Rectal smooth muscle tissue (tissue), 1 donor: ENCODE data around the gene PDLIM7.
A peak's percentile ranks its signal among the peaks of the same experiment; 100 is the strongest.

Experiments
- H3K27ac ChIP-seq: one replicate; pipeline ENCODE4 v1.7.0; 2013; ENCODE audit warnings: low read depth, low read length, inconsistent platforms
- H3K27me3 ChIP-seq: one replicate; pipeline ENCODE4 v1.7.0; 2013; ENCODE audit warnings: low read length; ENCODE audit not compliant: control insufficient read depth, insufficient read depth
- H3K36me3 ChIP-seq: one replicate; pipeline ENCODE4 v1.7.0; 2013; ENCODE audit warnings: low read length; ENCODE audit not compliant: control insufficient read depth, insufficient read depth
- H3K4me1 ChIP-seq: one replicate; pipeline ENCODE4 v1.7.0; 2013; ENCODE audit warnings: low read length; ENCODE audit not compliant: control insufficient read depth, insufficient read depth
- H3K4me3 ChIP-seq: one replicate; pipeline ENCODE4 v1.7.0; 2013; ENCODE audit warnings: low read length
- H3K9ac ChIP-seq: one replicate; pipeline ENCODE4 v1.7.0; 2013; ENCODE audit warnings: low read length

Gene PDLIM7

GRCh38 chr5:177499842-177500241 is 2.4 kb upstream of the PDLIM7 start:
- Histone ChIP-seq H3K4me3 (no peak overlapping the region), H3K27ac (no peak overlapping the region), H3K27me3 (peaks cover 4% of the 10 kb centered on the region), H3K9ac (no peak overlapping the region), H3K4me1 (peaks cover 13% of the 10 kb centered on the region), H3K36me3 (peaks cover 2% of the 10 kb centered on the region)

GRCh38 chr5:177498013-177498787 is 796 bp upstream of the PDLIM7 start:
- H3K4me3 ChIP-seq: peak overlapping the region; percentile 76
- H3K9ac ChIP-seq: peak overlapping the region; percentile 34
- peaks cover 4% of the 10 kb centered on the region for H3K27me3 ChIP-seq
- H3K36me3 ChIP-seq: peaks cover 2% of the 10 kb centered on the region
- H3K27ac ChIP-seq: peak overlapping the region; percentile 99
- peaks cover 24% of the 10 kb centered on the region for H3K4me1 ChIP-seq

GRCh38 chr5:177496727-177497291 is 595 bp downstream of the PDLIM7 start:
- H3K9ac ChIP-seq: peak overlapping the region; percentile 81
- peaks cover 2% of the 10 kb centered on the region for H3K36me3 ChIP-seq
- peak overlapping the region; percentile 76 for H3K4me3 ChIP-seq
- H3K4me1 ChIP-seq: peaks cover 36% of the 10 kb centered on the region
- H3K27me3 ChIP-seq: peaks cover 4% of the 10 kb centered on the region
- peak overlapping the region; percentile 100 for H3K27ac ChIP-seq

GRCh38 chr5:177496070-177496726 is 1.2 kb downstream of the PDLIM7 start:
- peak overlapping the region; percentile 69 for H3K9ac ChIP-seq

GRCh38 chr5:177495243-177496060 is 2.0 kb downstream of the PDLIM7 start:
- Histone ChIP-seq H3K4me3 (peak overlapping the region; percentile 72), H3K4me1 (peaks cover 40% of the 10 kb centered on the region), H3K9ac (peak overlapping the region; percentile 69), H3K27me3 (peaks cover 4% of the 10 kb centered on the region), H3K36me3 (peaks cover 2% of the 10 kb centered on the region), H3K27ac (peak overlapping the region; percentile 100)

More at GRCh38 chr5:177496070-177496726, 1.2 kb downstream of the PDLIM7 start:
- Histone ChIP-seq H3K4me3 (peak overlapping the region; percentile 72), H3K36me3 (peaks cover 2% of the 10 kb centered on the region), H3K27me3 (peaks cover 4% of the 10 kb centered on the region), H3K27ac (peak overlapping the region; percentile 100), H3K4me1 (peaks cover 36% of the 10 kb centered on the region)

GRCh38 chr5:177494346-177495195 is 2.8 kb downstream of the PDLIM7 start:
- Histone ChIP-seq H3K4me3 (peak overlapping the region; percentile 72), H3K36me3 (peaks cover 7% of the 10 kb centered on the region), H3K27me3 (peaks cover 4% of the 10 kb centered on the region), H3K4me1 (peaks cover 42% of the 10 kb centered on the region), H3K27ac (peak overlapping the region; percentile 100), H3K9ac (peak overlapping the region; percentile 50)

GRCh38 chr5:177493795-177494345 is 3.5 kb downstream of the PDLIM7 start:
- Histone ChIP-seq H3K36me3 (peaks cover 11% of the 10 kb centered on the region), H3K27me3 (peaks cover 4% of the 10 kb centered on the region), H3K9ac (no peak overlapping the region), H3K27ac (peak overlapping the region; percentile 100), H3K4me3 (peak overlapping the region; percentile 22), H3K4me1 (peaks cover 42% of the 10 kb centered on the region)

- peaks cover 18% of the 10 kb centered on the region for H3K36me3 ChIP-seq
Measured at GRCh38 chr5:177492841-177493240, 4.6 kb downstream of the PDLIM7 start.

GRCh38 chr5:177491983-177492746 is 5.2 kb downstream of the PDLIM7 start:
- H3K27me3 ChIP-seq: no peaks in the 10 kb centered on the region
- peaks cover 38% of the 10 kb centered on the region for H3K4me1 ChIP-seq
- H3K4me3 ChIP-seq: peak overlapping the region; percentile 37
- no peak overlapping the region for H3K9ac ChIP-seq
- peak overlapping the region; percentile 100 for H3K27ac ChIP-seq
- H3K36me3 ChIP-seq: peaks cover 23% of the 10 kb centered on the region

More at GRCh38 chr5:177492841-177493240, 4.6 kb downstream of the PDLIM7 start:
- H3K9ac ChIP-seq: no peak overlapping the region
- H3K4me3 ChIP-seq: peak overlapping the region; percentile 37
- H3K27ac ChIP-seq: peak overlapping the region; percentile 100
- H3K27me3 ChIP-seq: no peaks in the 10 kb centered on the region
- H3K4me1 ChIP-seq: peaks cover 38% of the 10 kb centered on the region

- Histone ChIP-seq H3K27me3 (no peaks in the 10 kb centered on the region), H3K9ac (no peak overlapping the region), H3K27ac (peak overlapping the region; percentile 100), H3K4me3 (no peak overlapping the region), H3K4me1 (peaks cover 38% of the 10 kb centered on the region), H3K36me3 (peaks cover 25% of the 10 kb centered on the region)
Measured at GRCh38 chr5:177491429-177491945, 5.9 kb downstream of the PDLIM7 start.
